Measurements from ENCODE around the gene ZNF236. TPM values are rescaled to one million over a fixed set of nuclear protein-coding genes. Genes with fewer than 3 reads are reported as not detected.
"Not testable (repeated sequence)": the region's sequence is repeated elsewhere in the genome, so short reads cannot be mapped to it uniquely, and the experiment has no call there.

ZNF236 gene
- total and polyA plus RNA-seq, 7 donors, result 0.60 to 26.6 (median 18.9) TPM

- no peak for TF ChIP-seq POLR2AphosphoS5 (IDR thresholded peaks at IDR 0.05)
- no peak for TF ChIP-seq POLR2A (IDR thresholded peaks at IDR 0.05)
- no peak for TF ChIP-seq EP300 (IDR thresholded peaks at IDR 0.05)
- TF ChIP-seq CTCF (IDR thresholded peaks at IDR 0.05), result no peak
- H3K4me1 ChIP-seq, result peaks cover 0 to 13% (median 3%) of the 10 kb centered on the region in 4 donors
- no peak for DNase-seq
- no peaks in the 10 kb centered on the region for H3K9me3 ChIP-seq
- H3K36me3 ChIP-seq, result peaks cover 0 to 8% (median 0%) of the 10 kb centered on the region in 4 donors
- H3K4me3 ChIP-seq, result no peak overlapping the region
- no peaks in the 10 kb centered on the region for H3K27me3 ChIP-seq
- H3K27ac ChIP-seq, result no peak overlapping the region
- intact Hi-C loops (cut with DNase I), result no loop called here
- WGBS, 2 donors, result 93 to 95% methylated on average over 16 of the region's 16 CpGs
Observed at GRCh38 chr18:77016936-77017335, 194.6 kb downstream of the ZNF236 start.

GRCh38 chr18:77017355-77017754 is 195.0 kb downstream of the ZNF236 start:
- TF ChIP-seq POLR2A (IDR thresholded peaks at IDR 0.05) (no peak), POLR2AphosphoS5 (IDR thresholded peaks at IDR 0.05) (no peak), EP300 (IDR thresholded peaks at IDR 0.05) (no peak), CTCF (IDR thresholded peaks at IDR 0.05) (no peak)
- Histone ChIP-seq H3K27me3 (no peaks in the 10 kb centered on the region), H3K4me3 (no peak overlapping the region), H3K9me3 (no peaks in the 10 kb centered on the region), H3K4me1 (peaks cover 0 to 13% (median 3%) of the 10 kb centered on the region in 4 donors), H3K27ac (no peak overlapping the region), H3K36me3 (peaks cover 0 to 8% (median 0%) of the 10 kb centered on the region in 4 donors)
- intact Hi-C loops (cut with DNase I), result no loop called here
- no peak for DNase-seq
- 91% methylated on average over 6 of the region's 6 CpGs for WGBS, 2 donors

GRCh38 chr18:77018650-77019049 is 196.3 kb downstream of the ZNF236 start:
- intact Hi-C loops (cut with DNase I); DNase-seq; H3K27me3 ChIP-seq; H3K27ac ChIP-seq; H3K4me3 ChIP-seq; H3K9me3 ChIP-seq; H3K36me3 ChIP-seq; H3K4me1 ChIP-seq: not testable (repeated sequence)

GRCh38 chr18:77019641-77020040 is 197.3 kb downstream of the ZNF236 start:
- Histone ChIP-seq H3K27ac (no peak overlapping the region), H3K4me1 (no peaks in the 10 kb centered on the region), H3K36me3 (peaks cover 0 to 8% (median 0%) of the 10 kb centered on the region in 4 donors), H3K4me3 (no peak overlapping the region), H3K27me3 (no peaks in the 10 kb centered on the region), H3K9me3 (no peaks in the 10 kb centered on the region)
- intact Hi-C loops (cut with DNase I), result no loop called here
- 98 to 99% methylated on average over 9 of the region's 9 CpGs for WGBS, 2 donors
- no peak for TF ChIP-seq POLR2AphosphoS5 (IDR thresholded peaks at IDR 0.05)
- TF ChIP-seq POLR2A (IDR thresholded peaks at IDR 0.05), result no peak
- TF ChIP-seq CTCF (IDR thresholded peaks at IDR 0.05), result no peak
- no peak for TF ChIP-seq EP300 (IDR thresholded peaks at IDR 0.05)
- no peak for DNase-seq

Small RNA genes lying within 50 kb of the gene (small RNA-seq; reads per million reads assigned to genes)
- gene RF00017 (0 reads per million in 3 donors), gene RNU6-346P (0 reads per million in 3 donors)

Data from sigmoid colon (tissue), 7 donors.